ENCODE data around the gene PTPRA. TPM values are rescaled to one million over a fixed set of nuclear protein-coding genes. Genes with fewer than 3 reads are reported as not detected.

PTPRA gene
- total and polyA plus RNA-seq, 2 of the 4 experiments (the other 2 are of a cell fraction), result 35.0 to 50.0 TPM

GRCh38 chr20:3084283-3084985, 211.2 kb downstream of the PTPRA start, which contains the start of gene AVP:
Gene AVP (minus strand): TSS chr20:3084724. CDS start chr20:3084674, 50 bp downstream.
- Histone ChIP-seq H3K18ac (ENCODE audit: low read depth, low read length) (no peak within 1 kb of the TSS), H3K9me3 (ENCODE audit: control insufficient read depth, insufficient read depth, low read length) (no peaks in the 10 kb centered on the region; the same call in 1 of the 2 replicates), H4K5ac (ENCODE audit: low read depth, low read length) (no peak within 1 kb of the TSS), H2AK9ac (replicated peaks; ENCODE audit: low read depth, low read length, poor library complexity) (no peak within 1 kb of the TSS), H2BK20ac (ENCODE audit: low read depth, low read length) (no peak within 1 kb of the TSS), H2BK120ac (ENCODE audit: low read depth, low read length) (no peak within 1 kb of the TSS), H3K27ac (ENCODE audit: insufficient read depth, low read length) (no peak within 1 kb of the TSS), H2BK15ac (ENCODE audit: low read depth, low read length) (no peak within 1 kb of the TSS), H4K91ac (ENCODE audit: insufficient read depth, low read depth, low read length) (no peak within 1 kb of the TSS), H3K4me2 (ENCODE audit: low read depth, low read length) (no peak within 1 kb of the TSS), H3K4me3 (ENCODE audit: insufficient read depth, low read depth, low read length) (no peak within 1 kb of the TSS), H4K20me1 (ENCODE audit: insufficient read depth, low read length) (no peaks in the 10 kb centered on the region), H3K9me1 (ENCODE audit: insufficient read depth, low read length) (peaks cover 4% of the 10 kb centered on the region; the same call in 1 of the 2 replicates), H3K4me1 (ENCODE audit: control insufficient read depth, insufficient read depth, low read length) (no peaks in the 10 kb centered on the region; the same call in 1 of the 2 replicates), H3K14ac (replicated peaks; ENCODE audit: low read depth, low read length) (no peak within 1 kb of the TSS), H3K4ac (ENCODE audit: low read depth, low read length) (no peak within 1 kb of the TSS), H3K56ac (ENCODE audit: extremely low read depth, insufficient read depth, low read length) (no peak within 1 kb of the TSS), H2AFZ (replicated peaks; ENCODE audit: low read length, poor library complexity) (peak within 1 kb of the TSS; percentile 37), H3K79me1 (ENCODE audit: low read depth in 1 of 2, low read length in 2 of 2) (no peaks in the 10 kb centered on the region), H2BK5ac (ENCODE audit: low read depth, low read length, poor library complexity, severe bottlenecking) (no peak within 1 kb of the TSS), H3K9ac (ENCODE audit: low read depth, low read length) (no peak within 1 kb of the TSS), H2AK5ac (ENCODE audit: low read depth, low read length) (no peak within 1 kb of the TSS), H4K8ac (ENCODE audit: low read depth in 2 of 2, low read length in 2 of 2) (no peak within 1 kb of the TSS), H3K23ac (ENCODE audit: low read depth, low read length) (no peak within 1 kb of the TSS), H3K36me3 (ENCODE audit: control insufficient read depth, insufficient read depth, low read length) (no peaks in the 10 kb centered on the region), H3K27me3 (ENCODE audit: control insufficient read depth, insufficient read depth, low read length) (peaks cover 48% of the 10 kb centered on the region)
- ChIA-PET CTCF (no interaction called here), POLR2A (ENCODE audit: unreplicated experiment) (no interaction called here)
- DNase-seq (no peak), ATAC-seq (ENCODE audit: low read depth) (no peak)
- intact Hi-C loops (cut with micrococcal nuclease), result no loop called here
- dilution Hi-C loops (cut with HindIII; ENCODE audit: low sequenced_read_pairs, unreplicated experiment), result no loop called here
- WGBS, 2 experiments (ENCODE audit: extremely low coverage in 2 of 2, insufficient read length in 1 of 2), result 92% methylated on average over 4 of the region's 28 CpGs; no CpG with 5 or more reads in 1 of the 2 experiments
- TF ChIP-seq CHD1 (IDR thresholded peaks at IDR 0.05; ENCODE audit: low read depth, low read length), result no peak
- TF ChIP-seq RFX5 (IDR thresholded peaks at IDR 0.05; ENCODE audit: low read depth, low read length), result no peak
- TF ChIP-seq NFE2L2 (IDR thresholded peaks at IDR 0.05; ENCODE audit: low read depth, low read length), result no peak
- TF ChIP-seq, protein P1, sequence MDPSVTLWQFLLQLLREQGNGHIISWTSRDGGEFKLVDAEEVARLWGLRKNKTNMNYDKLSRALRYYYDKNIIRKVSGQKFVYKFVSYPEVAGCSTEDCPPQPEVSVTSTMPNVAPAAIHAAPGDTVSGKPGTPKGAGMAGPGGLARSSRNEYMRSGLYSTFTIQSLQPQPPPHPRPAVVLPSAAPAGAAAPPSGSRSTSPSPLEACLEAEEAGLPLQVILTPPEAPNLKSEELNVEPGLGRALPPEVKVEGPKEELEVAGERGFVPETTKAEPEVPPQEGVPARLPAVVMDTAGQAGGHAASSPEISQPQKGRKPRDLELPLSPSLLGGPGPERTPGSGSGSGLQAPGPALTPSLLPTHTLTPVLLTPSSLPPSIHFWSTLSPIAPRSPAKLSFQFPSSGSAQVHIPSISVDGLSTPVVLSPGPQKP (IDR thresholded peaks at IDR 0.05; ENCODE audit: borderline replicate concordance, low read depth, low read length), result no peak
- TF ChIP-seq POLR2A (IDR thresholded peaks at IDR 0.05; ENCODE audit: low read depth, low read length), result no peak
- in situ Hi-C loops (cut with MboI; ENCODE audit: low sequenced_read_pairs), result no loop called here
- BruUV-seq (replicated peaks), result no TSS peak

Data from IMR-90 (cell line).